ENCODE results near the gene ARRB1. TPM values are rescaled to one million over a fixed set of nuclear protein-coding genes. Genes with fewer than 3 reads are reported as not detected.

Gene ARRB1
- total and polyA plus RNA-seq, 9 donors = 15.2 to 68.0 (median 27.2) TPM

DNA sequence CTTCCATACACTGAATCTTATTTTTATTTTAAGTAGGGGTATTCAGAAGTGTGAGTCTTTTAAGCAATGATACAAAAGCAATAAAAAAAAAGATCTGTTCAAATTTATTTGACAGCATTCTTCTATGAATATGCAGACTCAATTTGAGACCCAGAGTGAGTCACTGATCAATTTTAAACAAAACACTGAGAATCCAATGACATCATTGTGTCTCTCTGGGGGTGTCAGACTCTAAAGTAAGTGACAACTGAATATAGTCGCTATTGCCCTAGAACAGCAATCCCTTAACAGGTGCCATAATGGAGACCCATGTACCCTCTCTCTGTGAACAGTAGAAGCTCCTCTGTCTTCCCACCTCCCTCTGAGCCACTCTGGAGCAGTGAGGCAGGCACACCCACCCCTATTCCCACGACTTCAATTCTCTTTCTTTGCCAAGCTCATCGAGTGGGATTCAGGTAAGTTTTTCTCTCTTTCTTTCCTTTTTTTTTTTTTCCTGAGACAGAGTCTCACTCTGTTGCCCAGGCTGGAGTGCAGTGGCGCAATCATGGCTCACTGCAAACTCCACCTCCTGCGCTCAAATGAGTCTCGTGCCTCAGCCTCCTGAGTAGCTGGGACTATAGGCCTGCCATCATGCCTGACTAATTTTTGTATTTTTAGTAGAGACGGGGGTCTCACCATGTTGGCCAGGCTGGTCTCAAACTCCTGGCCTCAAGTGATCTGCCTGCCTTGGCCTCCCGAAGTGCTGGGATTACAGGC is 42.8 kb upstream of the ARRB1 start:
- Histone ChIP-seq H3K36me3 (no peaks in the 10 kb centered on the region), H3K4me3 (no peak overlapping the region), H3K27me3 (no peaks in the 10 kb centered on the region), H3K27ac (no peak overlapping the region), H3K9me3 (no peaks in the 10 kb centered on the region), H3K4me1 (ENCODE audit: insufficient read depth) (no peaks in the 10 kb centered on the region)
- intact Hi-C loops (cut with DNase I) = no loop called here
- no peak for DNase-seq
- WGBS, 3 donors = 74 to 80% (median 79%) methylated on average over 8 of the region's 8 CpGs
- no peak for TF ChIP-seq EP300 (IDR thresholded peaks at IDR 0.05)
- no peak for TF ChIP-seq POLR2A (IDR thresholded peaks at IDR 0.05)
- TF ChIP-seq CTCF (IDR thresholded peaks at IDR 0.05) = no peak

GRCh38 chr11:75389925-75390324 is 38.5 kb upstream of the ARRB1 start:
- no peaks in the 10 kb centered on the region for H3K27me3 ChIP-seq
- no peak for DNase-seq

DNA sequence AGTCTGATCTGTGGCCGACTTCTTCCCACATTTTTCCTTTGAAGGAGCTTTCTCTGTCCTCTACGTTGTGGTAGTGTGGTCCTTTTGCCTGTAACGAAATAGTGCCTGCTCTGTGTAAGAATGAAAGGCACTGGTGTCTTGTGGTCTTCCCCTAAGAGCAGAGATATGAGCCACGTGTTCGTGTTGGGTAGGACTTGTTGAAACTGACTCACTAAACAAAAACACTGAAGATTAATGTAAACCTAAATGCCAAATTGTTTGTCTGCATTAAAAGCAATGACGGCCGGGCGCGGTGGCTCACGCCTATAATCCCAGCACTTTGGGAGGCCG is 37.8 kb upstream of the ARRB1 start:
- H3K9me3 ChIP-seq = no peaks in the 10 kb centered on the region
- H3K27me3 ChIP-seq = no peaks in the 10 kb centered on the region
- no peaks in the 10 kb centered on the region for H3K4me1 ChIP-seq (ENCODE audit: insufficient read depth)
- intact Hi-C loops (cut with DNase I) = loop anchor here in 3 of 4 donors (5.0 to 10.0 kb wide), 2 partner anchors 136 to 143 kb away; partner anchors contain the start of gene GDPD5 (in 1 of the 3)
- WGBS, 3 donors = 66 to 76% (median 74%) methylated on average over 11 of the region's 11 CpGs
- TF ChIP-seq POLR2A (IDR thresholded peaks at IDR 0.05) = no peak
- no peak for TF ChIP-seq EP300 (IDR thresholded peaks at IDR 0.05)
- TF ChIP-seq CTCF (IDR thresholded peaks at IDR 0.05) = no peak
- no peak overlapping the region for H3K4me3 ChIP-seq
- H3K36me3 ChIP-seq = no peaks in the 10 kb centered on the region
- no peak overlapping the region for H3K27ac ChIP-seq
- DNase-seq = no peak

More at GRCh38 chr11:75389925-75390324, 38.5 kb upstream of the ARRB1 start:
- intact Hi-C loops (cut with DNase I) = loop anchor here in 3 of 4 donors (5.0 to 10.0 kb wide), 2 partner anchors 135 to 142 kb away; partner anchors contain the start of gene GDPD5 (in 1 of the 3)
- Histone ChIP-seq H3K36me3 (no peaks in the 10 kb centered on the region), H3K9me3 (no peaks in the 10 kb centered on the region), H3K4me3 (no peak overlapping the region), H3K4me1 (ENCODE audit: insufficient read depth) (no peaks in the 10 kb centered on the region), H3K27ac (no peak overlapping the region)
- no peak for TF ChIP-seq EP300 (IDR thresholded peaks at IDR 0.05)
- TF ChIP-seq POLR2A (IDR thresholded peaks at IDR 0.05) = no peak
- TF ChIP-seq CTCF (IDR thresholded peaks at IDR 0.05) = no peak
- 81 to 85% (median 82%) methylated on average over 7 of the region's 7 CpGs for WGBS, 3 donors

- Histone ChIP-seq H3K27ac (no peak overlapping the region), H3K9me3 (no peaks in the 10 kb centered on the region), H3K27me3 (no peaks in the 10 kb centered on the region), H3K36me3 (no peaks in the 10 kb centered on the region), H3K4me3 (no peak overlapping the region), H3K4me1 (ENCODE audit: insufficient read depth) (no peaks in the 10 kb centered on the region)
- peak; percentile 61 to 72 (median 68) for TF ChIP-seq CTCF (IDR thresholded peaks at IDR 0.05)
- no peak for TF ChIP-seq POLR2A (IDR thresholded peaks at IDR 0.05)
- peak; percentile 55 to 74 (median 72) for DNase-seq
- WGBS, 3 donors = 19 to 25% (median 24%) methylated on average over 9 of the region's 9 CpGs
- intact Hi-C loops (cut with DNase I) = loop anchor here in 3 of 4 donors (5.0 to 10.0 kb wide), 2 partner anchors 136 to 144 kb away; partner anchors contain the start of gene GDPD5 (in 1 of the 3)
Observed at GRCh38 chr11:75388386-75389275, 37.2 kb upstream of the ARRB1 start.
